ENCODE measurements around the gene TP53TG5.

TP53TG5 gene

GRCh38 chr20:45378191-45378590 lies at the start of gene TP53TG5:
Gene TP53TG5, minus strand, starts transcription at chr20:45378325. Its CDS starts 89 bp downstream, at chr20:45378236.
- no peak for TF ChIP-seq ZNF8 (CRISPR knock-in tag; IDR thresholded peaks at IDR 0.05)
- no peak for ATAC-seq

GRCh38 chr20:45427236-45428149 lies 49.4 kb upstream of the TP53TG5 start:
- peak; percentile 60 for ATAC-seq
- TF ChIP-seq TSHZ2 (CRISPR knock-in tag; IDR thresholded peaks at IDR 0.05) (peak; percentile 70; the same call in 1 of the 2 replicates), CSRNP3 (CRISPR knock-in tag; IDR thresholded peaks at IDR 0.05) (no peak), TCF4 (CRISPR knock-in tag; IDR thresholded peaks at IDR 0.05; ENCODE audit: borderline replicate concordance) (peak; percentile 94)

GRCh38 chr20:45426320-45427016 lies 48.3 kb upstream of the TP53TG5 start:
- ATAC-seq, result no peak; the same call in 2 of the 3 replicates
- TF ChIP-seq ESRRG (CRISPR knock-in tag; IDR thresholded peaks at IDR 0.05) (no peak), PATZ1 (CRISPR knock-in tag; IDR thresholded peaks at IDR 0.05; ENCODE audit: borderline replicate concordance) (no peak), TOX (CRISPR knock-in tag; IDR thresholded peaks at IDR 0.05; ENCODE audit: borderline replicate concordance) (no peak), ZFP3 (CRISPR knock-in tag; IDR thresholded peaks at IDR 0.05) (no peak), SNAI2 (CRISPR knock-in tag; IDR thresholded peaks at IDR 0.05) (no peak)

- ATAC-seq, result no peak
- no peak for TF ChIP-seq ARNTL (CRISPR knock-in tag; IDR thresholded peaks at IDR 0.05; ENCODE audit: borderline replicate concordance, low read depth)
- no peak for TF ChIP-seq POU6F1 (CRISPR knock-in tag; IDR thresholded peaks at IDR 0.05; ENCODE audit: borderline replicate concordance, low read depth)
- no peak for TF ChIP-seq ZNF565 (CRISPR knock-in tag; conservative IDR thresholded peaks at IDR 0.05; ENCODE audit: low read depth)
- TF ChIP-seq SNAI2 (CRISPR knock-in tag; IDR thresholded peaks at IDR 0.05), result no peak
- TF ChIP-seq TOX (CRISPR knock-in tag; IDR thresholded peaks at IDR 0.05; ENCODE audit: borderline replicate concordance), result no peak
- TF ChIP-seq CSDC2 (CRISPR knock-in tag; IDR thresholded peaks at IDR 0.05), result no peak
- no peak for TF ChIP-seq TCF4 (CRISPR knock-in tag; IDR thresholded peaks at IDR 0.05; ENCODE audit: borderline replicate concordance)
- TF ChIP-seq ESRRG (CRISPR knock-in tag; IDR thresholded peaks at IDR 0.05), result no peak
- TF ChIP-seq ZNF8 (CRISPR knock-in tag; IDR thresholded peaks at IDR 0.05), result no peak
- TF ChIP-seq ZFP30 (CRISPR knock-in tag; IDR thresholded peaks at IDR 0.05), result no peak
- TF ChIP-seq ZC3H10 (CRISPR knock-in tag; IDR thresholded peaks at IDR 0.05), result no peak
- no peak for TF ChIP-seq CSRNP3 (CRISPR knock-in tag; IDR thresholded peaks at IDR 0.05)
- no peak for TF ChIP-seq GLIS3 (CRISPR knock-in tag; IDR thresholded peaks at IDR 0.05)
- TF ChIP-seq OSR1 (CRISPR knock-in tag; IDR thresholded peaks at IDR 0.05), result no peak
- TF ChIP-seq RARB (CRISPR knock-in tag; IDR thresholded peaks at IDR 0.05), result no peak
- TF ChIP-seq BACH2 (CRISPR knock-in tag; IDR thresholded peaks at IDR 0.05; ENCODE audit: borderline replicate concordance), result no peak
- no peak for TF ChIP-seq PATZ1 (CRISPR knock-in tag; IDR thresholded peaks at IDR 0.05; ENCODE audit: borderline replicate concordance)
- TF ChIP-seq PPARA (CRISPR knock-in tag; IDR thresholded peaks at IDR 0.05; ENCODE audit: borderline replicate concordance), result no peak
- no peak for TF ChIP-seq ISL1 (CRISPR knock-in tag; IDR thresholded peaks at IDR 0.05)
- TF ChIP-seq ZFP3 (CRISPR knock-in tag; IDR thresholded peaks at IDR 0.05), result no peak
These were observed 47.4 kb upstream of the TP53TG5 start for GRCh38 chr20:45425561-45425960.
